Endothelial cell of umbilical vein (primary cell): ENCODE measurements around the gene TMEM213. TPM values are rescaled to one million over a fixed set of nuclear protein-coding genes. Genes with fewer than 3 reads are reported as not detected.

Experiments
- BruUV-seq: library from RNA; stranded (reverse); fragments of 400-500 nt; replicated peaks from 2 replicates; lab custom pipeline; 2021; lab: Mats Ljungman, UMichigan
- CTCF ChIA-PET: fragments of 300-600, 350-600 bp; sonication (Branson Sonifier 250); formaldehyde crosslinking; loops from one replicate; lab custom pipeline; 2021; ENCODE audit warnings: antibody characterized with exemption, inconsistent platforms; lab: Charles Lee
- POLR2A ChIA-PET: fragments of 300-600, 350-600 bp; sonication (Branson Sonifier 250); formaldehyde crosslinking; loops from one replicate; lab custom pipeline; 2021; ENCODE audit warnings: antibody characterized with exemption, inconsistent platforms; lab: Charles Lee
- DNase-seq: peaks from one replicate; pipeline ENCODE4 v3.0.0-alpha.2; 2011; ENCODE audit warnings: low read depth, low spot score
- FAIRE-seq: peaks from 2 replicates; lab custom pipeline; 2011; peaks lifted over from hg19 to GRCh38; lab: Jason Lieb, UNC
- H2AFZ ChIP-seq: 2 replicates; pipeline ENCODE4 v1.6.0; 2012; ENCODE audit warnings: low read depth, low read length, control low read depth, inconsistent platforms
- H3K27ac ChIP-seq: 2 replicates; pipeline ENCODE4 v1.5.1; 2011; ENCODE audit warnings: low read depth, mild to moderate bottlenecking, control low read depth, low read length, moderate library complexity; ENCODE audit not compliant: insufficient read depth
- H3K27me3 ChIP-seq, 2 experiments: 2 replicates each; pipeline versions ENCODE4 v1.6.0 to v1.6.1; 2011; ENCODE audit warnings: low read length in 2 of 2, mixed read lengths in 1 of 2; ENCODE audit not compliant: control insufficient read depth in 2 of 2, insufficient read depth in 2 of 2
- H3K36me3 ChIP-seq, 2 experiments: 2 replicates in 1 of 2; 3 replicates in 1 of 2; pipeline ENCODE4 v1.5.1; 2011; ENCODE audit warnings: low read length in 2 of 2, mild to moderate bottlenecking in 1 of 2, moderate library complexity in 1 of 2; ENCODE audit not compliant: control insufficient read depth in 2 of 2, insufficient read depth in 2 of 2; ENCODE audit errors: extremely low read depth in 1 of 2
- H3K4me1 ChIP-seq: 3 replicates; pipeline ENCODE4 v1.5.1; 2011; ENCODE audit warnings: mild to moderate bottlenecking, low read length; ENCODE audit not compliant: control insufficient read depth, insufficient read depth; ENCODE audit errors: extremely low read depth
- H3K4me2 ChIP-seq: 2 replicates; pipeline ENCODE4 v1.6.1; 2011; ENCODE audit warnings: low read length, control low read depth, mixed read lengths; ENCODE audit not compliant: insufficient read depth
- H3K4me3 ChIP-seq, 3 experiments: fragments of 200-600 bp in 1 of 3; sonication (generic), shearing (Covaris generic) in 1 of 3; replicated peaks in 1 of 3; 2 replicates each; pipeline ENCODE4 v1.5.1; 2011 to 2016; ENCODE audit warnings: control low read depth in 3 of 3, low read length in 3 of 3, mild to moderate bottlenecking in 2 of 3, inconsistent platforms in 1 of 3, low read depth in 1 of 3, moderate library complexity in 1 of 3; ENCODE audit not compliant: insufficient read depth in 1 of 3
- H3K79me2 ChIP-seq: 2 replicates; pipeline ENCODE4 v1.6.0; 2012; ENCODE audit warnings: low read length, inconsistent platforms; ENCODE audit not compliant: control insufficient read depth, insufficient read depth
- H3K9ac ChIP-seq: replicated peaks from 2 replicates; pipeline ENCODE3; 2011; ENCODE audit warnings: low read length, control low read depth; ENCODE audit not compliant: insufficient read depth; ENCODE audit errors: extremely low read depth
- H3K9me1 ChIP-seq: replicated peaks from 3 replicates; pipeline ENCODE4 v1.6.0; 2011; ENCODE audit warnings: mild to moderate bottlenecking, low read length; ENCODE audit not compliant: control insufficient read depth, insufficient read depth; ENCODE audit errors: extremely low read depth
- H3K9me3 ChIP-seq: replicated peaks from 2 replicates; pipeline ENCODE4 v1.5.1; 2012; ENCODE audit warnings: low read length, inconsistent platforms; ENCODE audit not compliant: control insufficient read depth, insufficient read depth
- H4K20me1 ChIP-seq: replicated peaks from 2 replicates; pipeline ENCODE3; 2011; ENCODE audit warnings: mild to moderate bottlenecking, low read length; ENCODE audit not compliant: control insufficient read depth, insufficient read depth; ENCODE audit errors: extremely low read depth
- CTCF ChIP-seq, 2 donors: IDR thresholded peaks; 1 replicate in 1 of 2; 2 replicates in 1 of 2; pipeline ENCODE4 v1.5.1; 2011; ENCODE audit warnings: low read length in 2 of 2, mild to moderate bottlenecking in 2 of 2, moderate library complexity in 2 of 2, control low read depth in 1 of 2, inconsistent platforms in 1 of 2, low read depth in 1 of 2; ENCODE audit not compliant: insufficient read depth in 1 of 2; ENCODE audit errors: extremely low read depth in 1 of 2
- EZH2 ChIP-seq: IDR thresholded peaks from 2 replicates; pipeline ENCODE4 v1.6.1; 2012; ENCODE audit warnings: borderline replicate concordance, low read depth, mild to moderate bottlenecking, moderate library complexity, low read length, inconsistent platforms; ENCODE audit not compliant: severe bottlenecking
- FOS ChIP-seq: IDR thresholded peaks from 2 replicates; pipeline ENCODE4 v1.6.1; 2011; ENCODE audit warnings: mild to moderate bottlenecking, low read length, moderate library complexity, borderline replicate concordance; ENCODE audit not compliant: insufficient read depth
- GATA2 ChIP-seq: IDR thresholded peaks from 2 replicates; pipeline ENCODE4 v1.7.0; 2011; ENCODE audit warnings: low read depth, mild to moderate bottlenecking, moderate library complexity, mixed read lengths, low read length; ENCODE audit not compliant: insufficient read length, insufficient read depth
- JUN ChIP-seq: IDR thresholded peaks from 2 replicates; pipeline ENCODE4 v1.6.1; 2011; ENCODE audit warnings: borderline replicate concordance, low read depth; ENCODE audit not compliant: insufficient read length, insufficient read depth
- MAX ChIP-seq: IDR thresholded peaks from 2 replicates; pipeline ENCODE4 v1.6.1; 2011; ENCODE audit not compliant: insufficient read depth, insufficient read length
- MYC ChIP-seq: IDR thresholded peaks from one replicate; pipeline ENCODE4 v1.6.1; 2011; ENCODE audit warnings: mild to moderate bottlenecking, low read depth, low read length
- POLR2A ChIP-seq: IDR thresholded peaks from 2 replicates; pipeline ENCODE4 v1.6.1; 2012; ENCODE audit warnings: low read depth, mild to moderate bottlenecking, control low read depth, low read length
- POLR2AphosphoS5 ChIP-seq: IDR thresholded peaks from 2 replicates; pipeline ENCODE4 v1.6.1; 2012; ENCODE audit warnings: low read depth, mild to moderate bottlenecking, control low read depth, low read length, moderate library complexity; ENCODE audit not compliant: insufficient read depth
- dilution Hi-C: fragments of 300-500 bp; cut with MboI; formaldehyde crosslinking; loops from one replicate; pipeline ENCODE4 v1.15.0; 2019; ENCODE audit warnings: low sequenced_read_pairs; ENCODE audit not compliant: extremely low pct_ligation_motif_present
- intact Hi-C: fragments of 100-400 bp; cut with micrococcal nuclease; formaldehyde crosslinking; loops from one replicate; pipeline ENCODE4 v1.10.0; 2022
- polyA plus RNA-seq, 4 experiments: library from polyadenylated mRNA; depleted of rRNA in 3 of 4; stranded (reverse) in 3 of 4; unstranded in 1 of 4; fragments of >200 nt; gene quantifications; 2 replicates each; pipeline versions ENCODE4 v1.2.1 to v1.2.3, GENCODE V29; 2011 to 2012; ENCODE audit warnings: missing spikeins in 1 of 4
- total RNA-seq: library from RNA; stranded (reverse); gene quantifications from 2 replicates; pipeline ENCODE4 v1.2.3, GENCODE V29; 2021

Gene TMEM213
- total and polyA plus RNA-seq, 2 donors (not counting 3 experiments of a cell fraction or from before 2014, with no cell fraction given): not detected

- H3K36me3 ChIP-seq: peaks cover 0 to 5% of the 10 kb centered on the region in 2 experiments
- dilution Hi-C loops (no loop called here), intact Hi-C loops (no loop called here)
- no peak for TF ChIP-seq JUN
- no peak for TF ChIP-seq EZH2
- no peak for TF ChIP-seq CTCF (IDR thresholded peaks at IDR 0.05; ENCODE audit: extremely low read depth in 1 of 2, insufficient read depth in 1 of 2, low read depth in 1 of 2, low read length in 2 of 2)
- no peak for TF ChIP-seq GATA2
- no peak overlapping the region for H3K9ac ChIP-seq
- ChIA-PET POLR2A (no interaction called here), CTCF (interaction anchor here (0.8 kb wide), 1 partner anchor 15 kb away, joined by 3 read pairs; no protein-coding TSS in a partner anchor)
- H3K4me3 ChIP-seq: no peak overlapping the region
- no TSS peak for BruUV-seq
- no peaks in the 10 kb centered on the region for H3K79me2 ChIP-seq
- FAIRE-seq (no peak), DNase-seq (no peak)
- H3K9me3 ChIP-seq: no peaks in the 10 kb centered on the region
- H4K20me1 ChIP-seq: no peaks in the 10 kb centered on the region
- H3K4me2 ChIP-seq: no peak overlapping the region
- H3K27ac ChIP-seq: no peak overlapping the region
- H2AFZ ChIP-seq: no peak overlapping the region
- no peaks in the 10 kb centered on the region for H3K27me3 ChIP-seq
- H3K4me1 ChIP-seq: no peaks in the 10 kb centered on the region
- H3K9me1 ChIP-seq: no peaks in the 10 kb centered on the region
Measured at GRCh38 chr7:138871814-138872090, 74.0 kb downstream of the TMEM213 start.

- no peaks in the 10 kb centered on the region for H4K20me1 ChIP-seq
- H3K27ac ChIP-seq: no peak overlapping the region
- intact Hi-C loops (no loop called here), dilution Hi-C loops (no loop called here)
- no peaks in the 10 kb centered on the region for H3K4me1 ChIP-seq
- H3K4me2 ChIP-seq: no peak overlapping the region
- no peak overlapping the region for H3K9ac ChIP-seq
- TF ChIP-seq CTCF (IDR thresholded peaks at IDR 0.05; ENCODE audit: extremely low read depth in 1 of 2, insufficient read depth in 1 of 2, low read depth in 1 of 2, low read length in 2 of 2) (no peak), POLR2A (no peak), FOS (no peak), POLR2AphosphoS5 (no peak), MAX (no peak), JUN (no peak), EZH2 (no peak), MYC (no peak)
- H2AFZ ChIP-seq: no peak overlapping the region
- ChIA-PET POLR2A (no interaction called here), CTCF (interaction anchor here (7.0 kb wide), 1 partner anchor 14 kb away, joined by 44 read pairs; no protein-coding TSS in a partner anchor)
- peaks cover 0 to 5% of the 10 kb centered on the region in 2 experiments for H3K36me3 ChIP-seq
- no peaks in the 10 kb centered on the region for H3K9me3 ChIP-seq
- no TSS peak for BruUV-seq
- no peaks in the 10 kb centered on the region for H3K79me2 ChIP-seq
- no peaks in the 10 kb centered on the region for H3K27me3 ChIP-seq
- DNase-seq: no peak
- H3K4me3 ChIP-seq: no peak overlapping the region
- no peak for FAIRE-seq
- H3K9me1 ChIP-seq: no peaks in the 10 kb centered on the region
Measured at GRCh38 chr7:138872576-138872975, 74.8 kb downstream of the TMEM213 start.
